ENCODE measurements around the gene RIMKLB. TPM values are rescaled to one million over a fixed set of nuclear protein-coding genes. Genes with fewer than 3 reads are reported as not detected.

RIMKLB gene
- total RNA-seq, 1 experiment from 2014 or later, result 87.7 TPM

DNA sequence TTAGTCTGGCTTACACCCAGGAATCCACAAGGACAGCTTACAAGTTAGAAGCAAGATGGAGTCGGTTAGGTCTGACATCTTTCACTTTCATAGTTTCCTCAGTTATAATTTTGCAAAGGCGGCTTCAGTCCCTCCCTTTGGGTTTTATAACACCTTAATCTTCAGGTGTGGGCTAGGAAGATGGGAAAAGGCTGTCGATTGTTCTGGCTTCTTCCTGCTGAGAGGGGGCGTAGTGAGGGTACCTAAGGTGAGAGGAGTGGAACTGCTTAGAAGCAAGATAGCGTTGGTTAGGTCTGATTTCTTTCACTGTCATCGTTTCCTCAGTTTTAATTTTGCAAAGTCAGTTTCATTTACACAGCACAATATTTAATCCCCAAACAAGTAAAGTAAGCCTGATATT lies 134.7 kb downstream of the RIMKLB start:
- no peak overlapping the region for H4K5ac ChIP-seq (ENCODE audit: insufficient read length, low read depth, low read length)
- H3K27ac ChIP-seq (ENCODE audit: insufficient read length, low read depth, low read length), result no peak overlapping the region
- DNase-seq, result no peak
- no peak overlapping the region for H3K14ac ChIP-seq (ENCODE audit: insufficient read depth, low read length)
- H3K9me3 Mint-ChIP-seq, result no peaks in the 10 kb centered on the region; a peak in 1 of 5 replicates
- TF ChIP-seq, protein P1, sequence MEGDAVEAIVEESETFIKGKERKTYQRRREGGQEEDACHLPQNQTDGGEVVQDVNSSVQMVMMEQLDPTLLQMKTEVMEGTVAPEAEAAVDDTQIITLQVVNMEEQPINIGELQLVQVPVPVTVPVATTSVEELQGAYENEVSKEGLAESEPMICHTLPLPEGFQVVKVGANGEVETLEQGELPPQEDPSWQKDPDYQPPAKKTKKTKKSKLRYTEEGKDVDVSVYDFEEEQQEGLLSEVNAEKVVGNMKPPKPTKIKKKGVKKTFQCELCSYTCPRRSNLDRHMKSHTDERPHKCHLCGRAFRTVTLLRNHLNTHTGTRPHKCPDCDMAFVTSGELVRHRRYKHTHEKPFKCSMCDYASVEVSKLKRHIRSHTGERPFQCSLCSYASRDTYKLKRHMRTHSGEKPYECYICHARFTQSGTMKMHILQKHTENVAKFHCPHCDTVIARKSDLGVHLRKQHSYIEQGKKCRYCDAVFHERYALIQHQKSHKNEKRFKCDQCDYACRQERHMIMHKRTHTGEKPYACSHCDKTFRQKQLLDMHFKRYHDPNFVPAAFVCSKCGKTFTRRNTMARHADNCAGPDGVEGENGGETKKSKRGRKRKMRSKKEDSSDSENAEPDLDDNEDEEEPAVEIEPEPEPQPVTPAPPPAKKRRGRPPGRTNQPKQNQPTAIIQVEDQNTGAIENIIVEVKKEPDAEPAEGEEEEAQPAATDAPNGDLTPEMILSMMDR (conservative IDR thresholded peaks at IDR 0.05), result peak; percentile 22; the same call in 1 of the 3 replicates
- H2BK12ac ChIP-seq (ENCODE audit: insufficient read length, low read depth, low read length), result no peak overlapping the region
- no peaks in the 10 kb centered on the region; the same call in 1 of the 2 replicates for H3K27me3 Mint-ChIP-seq (ENCODE audit: low read depth)
- H3K4me1 ChIP-seq (ENCODE audit: insufficient read depth, low read length), result peaks cover 9% of the 10 kb centered on the region; the same call in 1 of the 2 replicates
- H3K79me2 ChIP-seq (ENCODE audit: insufficient read depth, low read length), result no peaks in the 10 kb centered on the region
- H3K18ac ChIP-seq (ENCODE audit: insufficient read length, low read depth, low read length), result no peak overlapping the region
- no CpG with 5 or more reads among the region's 6 CpGs for WGBS (ENCODE audit: extremely low coverage, insufficient read length, low lambda C conversion rate)
- H4K20me1 ChIP-seq (ENCODE audit: control insufficient read depth, insufficient read depth, insufficient read length), result no peaks in the 10 kb centered on the region
- H2BK5ac ChIP-seq (ENCODE audit: insufficient read length, low read length), result no peak overlapping the region
- peak overlapping the region in 2 of 3 experiments; percentile 62 to 76; a peak in 3 of 7 replicates for H3K27ac Mint-ChIP-seq
- no peak overlapping the region for H2AFZ ChIP-seq (ENCODE audit: low read length)
- H2AK5ac ChIP-seq (ENCODE audit: insufficient read length, low read length), result no peak overlapping the region
- H3K27me3 ChIP-seq (ENCODE audit: insufficient read depth, low read length), result no peaks in the 10 kb centered on the region
- H2BK20ac ChIP-seq (ENCODE audit: low read depth, low read length, poor library complexity, severe bottlenecking), result no peak overlapping the region
- H3K36me3 Mint-ChIP-seq (ENCODE audit: insufficient read depth in 1 of 3, low read depth in 3 of 3), result peaks cover 0 to 7% (median under 1%) of the 10 kb centered on the region in 3 experiments; a peak in 4 of 7 replicates
- H3K23ac ChIP-seq (ENCODE audit: insufficient read length, low read depth, low read length), result no peak overlapping the region
- H3K56ac ChIP-seq (ENCODE audit: insufficient read length, low read depth, low read length), result no peak overlapping the region
- no peak overlapping the region for H3K4ac ChIP-seq (ENCODE audit: low read depth, low read length)
- no peak overlapping the region for H4K8ac ChIP-seq (replicated peaks; ENCODE audit: insufficient read length, low read depth, low read length)
- H2BK15ac ChIP-seq (ENCODE audit: low read depth, low read length), result no peak overlapping the region
- no peak overlapping the region for H3K9ac ChIP-seq (ENCODE audit: extremely low read depth, insufficient read length, low read length)
- no peaks in the 10 kb centered on the region for H3K23me2 ChIP-seq (ENCODE audit: insufficient read length, low read depth, low read length, poor library complexity, severe bottlenecking)
- no peak overlapping the region for H3K4me2 ChIP-seq (ENCODE audit: insufficient read depth, insufficient read length, low read length)
- no peak overlapping the region for H2BK120ac ChIP-seq (ENCODE audit: low read depth, low read length, poor library complexity, severe bottlenecking)
- H3T11ph ChIP-seq (ENCODE audit: low read length), result no peak overlapping the region
- H3K4me1 Mint-ChIP-seq, result peaks cover 62 to 65% of the 10 kb centered on the region in 2 experiments
- no peak overlapping the region for H3K4me3 Mint-ChIP-seq
- no peaks in the 10 kb centered on the region for H3K9me3 ChIP-seq (ENCODE audit: control insufficient read depth, low read depth, low read length)
- H3K79me1 ChIP-seq (ENCODE audit: insufficient read depth, low read depth, low read length, poor library complexity, severe bottlenecking), result no peaks in the 10 kb centered on the region
- no peak overlapping the region for H4K91ac ChIP-seq (ENCODE audit: insufficient read length, low read depth, low read length)

Other genes with a start within 250 kb of the RIMKLB start
- gene CLEC6A, start 242.0 kb upstream of the RIMKLB start, total RNA-seq (2021), result 0.17 and 0.37 TPM in 2 replicates
- gene CLEC4D, start 184.5 kb upstream of the RIMKLB start, total RNA-seq (2021), result 0.42 and 0.48 TPM in 2 replicates
- 0.18 TPM in 1 of 2 replicates, not detected in the other for gene CLEC4E, start 157.1 kb upstream of the RIMKLB start, total RNA-seq (2021)
- gene AICDA, start 85.1 kb upstream of the RIMKLB start, total RNA-seq (2021), result 0.22 TPM in 1 of 2 replicates, not detected in the other
- gene MFAP5, start 35.2 kb upstream of the RIMKLB start, total RNA-seq (2021), result 0.09 and 0.26 TPM in 2 replicates
- 2.8 and 4.1 TPM in 2 replicates for gene A2ML1, start 124.6 kb downstream of the RIMKLB start, total RNA-seq (2021)
- 558 and 568 TPM in 2 replicates for gene PHC1, start 216.5 kb downstream of the RIMKLB start, total RNA-seq (2021)

Data from H9 (cell line).